Transverse colon (tissue), 4 donors: ENCODE data around the gene SEPTIN12.

Experiments used
- CTCF ChIP-seq, 5 experiments: fragments of 200-600 bp in 3 of 5; fragments of 450-650 bp in 2 of 5; sonication (generic) in 3 of 5; IDR thresholded peaks; 1 replicate in 2 of 5; 2 replicates in 3 of 5; pipeline ENCODE4 v1.5.1; 2016 to 2017; ENCODE audit warnings: antibody characterized with exemption in 5 of 5, inconsistent platforms in 3 of 5, mild to moderate bottlenecking in 2 of 5, moderate library complexity in 1 of 5
- EP300 ChIP-seq: sonication (generic); formaldehyde crosslinking; IDR thresholded peaks from one replicate; pipeline ENCODE4 v1.6.1; 2017; ENCODE audit warnings: antibody characterized with exemption, low read depth
- POLR2A ChIP-seq: fragments of 450-650 bp; IDR thresholded peaks from one replicate; pipeline ENCODE4 v1.6.1; 2016; ENCODE audit warnings: antibody characterized with exemption, mild to moderate bottlenecking, moderate library complexity
- POLR2AphosphoS5 ChIP-seq, 3 donors: sonication (generic); formaldehyde crosslinking; IDR thresholded peaks; one replicate each; pipeline ENCODE4 v1.6.1; 2016; ENCODE audit warnings: antibody characterized with exemption in 3 of 3

- TF ChIP-seq CTCF (IDR thresholded peaks at IDR 0.05) (no peak), POLR2A (no peak), POLR2AphosphoS5 (IDR thresholded peaks at IDR 0.05) (no peak), EP300 (no peak)
These were observed 50.6 kb downstream of the SEPTIN12 start for GRCh38 chr16:4737545-4737944.
